GM21515 (cell line): ENCODE data around the gene DNMT3B.

Experiments
- ATAC-seq: cut with Tn5 transposase; IDR thresholded peaks from one replicate; pipeline ENCODE4 v1.9.1; 2021; ENCODE audit not compliant: unreplicated experiment

The DNMT3B gene

GRCh38 chr20:32849577-32849976 is 87.4 kb downstream of the DNMT3B start:
- ATAC-seq = no peak

DNA sequence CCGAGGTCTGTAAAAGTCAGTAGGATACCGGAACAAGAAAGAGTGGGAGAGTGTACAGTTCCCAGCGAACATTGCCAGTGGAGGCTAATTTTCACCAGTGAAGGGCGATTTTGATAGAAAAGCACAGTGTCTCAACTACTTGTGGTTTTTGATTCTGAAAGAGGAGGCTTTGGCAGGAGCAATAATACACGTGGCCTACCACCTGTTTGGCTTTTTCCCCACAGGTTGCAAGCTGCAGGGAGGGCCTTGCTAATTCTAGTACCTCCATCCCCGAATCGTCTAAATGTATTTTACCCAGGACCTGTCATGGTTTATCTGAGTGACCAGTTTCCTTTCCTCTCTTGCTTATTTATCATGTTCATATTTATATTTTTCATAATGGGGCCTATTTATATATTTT is 93.2 kb downstream of the DNMT3B start:
- ATAC-seq = no peak

- ATAC-seq = no peak
Measured at GRCh38 chr20:32858189-32858588, 96.0 kb downstream of the DNMT3B start.
